ENCODE results near the gene SMPDL3B. TPM values are rescaled to one million over a fixed set of nuclear protein-coding genes. Genes with fewer than 3 reads are reported as not detected.

The SMPDL3B gene
- total RNA-seq, 3 donors from 2014 or later (not counting 1 experiment from before 2014, with no cell fraction given), result 0.24 to 0.88 (median 0.75) TPM

GRCh38 chr1:27967106-27967883, 32.5 kb downstream of the SMPDL3B start:
- H3K27ac ChIP-seq (ENCODE audit: low read length), result no peak overlapping the region
- peak overlapping the region; percentile 19 to 39 for H3K27ac Mint-ChIP-seq

GRCh38 chr1:27967884-27968466, 33.2 kb downstream of the SMPDL3B start:
- no peak for DNase-seq
- WGBS (ENCODE audit: insufficient coverage), result 87% methylated on average over 3 of the region's 4 CpGs
- no peak for ATAC-seq
- Histone ChIP-seq H3K4me3 (ENCODE audit: low read length) (no peak overlapping the region), H3K36me3 (ENCODE audit: control insufficient read depth, insufficient read depth, low read length) (peaks cover 38% of the 10 kb centered on the region), H3K27ac (ENCODE audit: low read length) (no peak overlapping the region), H3K4me1 (ENCODE audit: control insufficient read depth, insufficient read depth, low read length) (no peaks in the 10 kb centered on the region), H3K9me3 (ENCODE audit: control insufficient read depth, insufficient read depth, low read length) (no peaks in the 10 kb centered on the region), H3K27me3 (ENCODE audit: control insufficient read depth, insufficient read depth, low read length) (no peaks in the 10 kb centered on the region)
- H3K27ac Mint-ChIP-seq, result peak overlapping the region; percentile 0 to 39
- no peak for TF ChIP-seq CTCF (IDR thresholded peaks at IDR 0.05)
- H3K9me3 Mint-ChIP-seq, result no peaks in the 10 kb centered on the region
- H3K27me3 Mint-ChIP-seq (ENCODE audit: low read depth in 2 of 2), result no peaks in the 10 kb centered on the region
- no peaks in the 10 kb centered on the region for H3K36me3 Mint-ChIP-seq
- peaks cover 5 to 26% of the 10 kb centered on the region in 2 donors for H3K4me1 Mint-ChIP-seq
- no peak overlapping the region for H3K4me3 Mint-ChIP-seq
- intact Hi-C loops (cut with micrococcal nuclease), result no loop called here

More at GRCh38 chr1:27967106-27967883, 32.5 kb downstream of the SMPDL3B start:
- WGBS (ENCODE audit: insufficient coverage), result 97% methylated on average over 12 of the region's 12 CpGs
- TF ChIP-seq CTCF (IDR thresholded peaks at IDR 0.05), result no peak
- H3K4me1 ChIP-seq (ENCODE audit: control insufficient read depth, insufficient read depth, low read length), result no peaks in the 10 kb centered on the region
- H3K9me3 ChIP-seq (ENCODE audit: control insufficient read depth, insufficient read depth, low read length), result no peaks in the 10 kb centered on the region
- H3K4me3 Mint-ChIP-seq, result no peak overlapping the region
- H3K4me1 Mint-ChIP-seq, result peaks cover 5 to 26% of the 10 kb centered on the region in 2 donors
- no peak for ATAC-seq
- no peaks in the 10 kb centered on the region for H3K27me3 Mint-ChIP-seq (ENCODE audit: low read depth in 2 of 2)
- H3K36me3 ChIP-seq (ENCODE audit: control insufficient read depth, insufficient read depth, low read length), result peaks cover 38% of the 10 kb centered on the region
- H3K9me3 Mint-ChIP-seq, result no peaks in the 10 kb centered on the region
- intact Hi-C loops (cut with micrococcal nuclease), result no loop called here
- no peaks in the 10 kb centered on the region for H3K27me3 ChIP-seq (ENCODE audit: control insufficient read depth, insufficient read depth, low read length)
- no peaks in the 10 kb centered on the region for H3K36me3 Mint-ChIP-seq
- DNase-seq, result no peak
- no peak overlapping the region for H3K4me3 ChIP-seq (ENCODE audit: low read length)

GRCh38 chr1:27968692-27969091, 33.9 kb downstream of the SMPDL3B start:
- peaks cover 5 to 23% of the 10 kb centered on the region in 2 donors for H3K4me1 Mint-ChIP-seq
- Histone ChIP-seq H3K27me3 (ENCODE audit: control insufficient read depth, insufficient read depth, low read length) (no peaks in the 10 kb centered on the region), H3K4me1 (ENCODE audit: control insufficient read depth, insufficient read depth, low read length) (no peaks in the 10 kb centered on the region), H3K27ac (ENCODE audit: low read length) (no peak overlapping the region), H3K4me3 (ENCODE audit: low read length) (no peak overlapping the region), H3K9me3 (ENCODE audit: control insufficient read depth, insufficient read depth, low read length) (no peaks in the 10 kb centered on the region), H3K36me3 (ENCODE audit: control insufficient read depth, insufficient read depth, low read length) (peaks cover 35% of the 10 kb centered on the region)
- DNase-seq (no peak), ATAC-seq (no peak)
- no peaks in the 10 kb centered on the region for H3K9me3 Mint-ChIP-seq
- no peaks in the 10 kb centered on the region for H3K27me3 Mint-ChIP-seq (ENCODE audit: low read depth in 2 of 2)
- intact Hi-C loops (cut with micrococcal nuclease), result no loop called here
- WGBS (ENCODE audit: insufficient coverage), result 90% methylated on average over 3 of the region's 3 CpGs
- H3K27ac Mint-ChIP-seq, result peak overlapping the region in 1 of 2 donors; percentile 39
- no peaks in the 10 kb centered on the region for H3K36me3 Mint-ChIP-seq
- H3K4me3 Mint-ChIP-seq, result no peak overlapping the region
- TF ChIP-seq CTCF (IDR thresholded peaks at IDR 0.05), result no peak
